Body of pancreas (tissue), 4 donors: ENCODE data around the gene CCDC63. TPM values are rescaled to one million over a fixed set of nuclear protein-coding genes. Genes with fewer than 3 reads are reported as not detected.

ENCODE experiments used
- ATAC-seq: fragments of 150-250 bp; one replicate; pipeline ENCODE4 v1.9.1; 2016
- DNase-seq, 4 donors: peaks; one replicate each; pipeline ENCODE4 v3.0.0-alpha.2; 2019
- H3K27ac ChIP-seq, 4 donors: fragments of 200-600 bp; sonication (generic); 1 replicate in 3 of 4; 2 replicates in 1 of 4; pipeline versions ENCODE4 v1.5.1 to v1.6.1; 2016 to 2019; ENCODE audit warnings: mild to moderate bottlenecking in 1 of 4, mixed read lengths in 1 of 4, moderate library complexity in 1 of 4
- H3K27me3 ChIP-seq, 2 donors: fragments of 200-600 bp; sonication (generic); one replicate each; pipeline ENCODE4 v1.6.0; 2016; ENCODE audit warnings: mild to moderate bottlenecking in 1 of 2
- H3K36me3 ChIP-seq, 2 donors: fragments of 200-600 bp; sonication (generic); replicated peaks in 1 of 2; 2 replicates each; pipeline ENCODE4 v1.5.1; 2016; ENCODE audit warnings: low read depth in 2 of 2; ENCODE audit not compliant: insufficient read depth in 1 of 2
- H3K4me1 ChIP-seq: fragments of 200-600 bp; sonication (generic); one replicate; pipeline ENCODE4 v1.6.0; 2016
- H3K4me3 ChIP-seq, 2 donors: fragments of 200-600 bp; sonication (generic); 1 replicate in 1 of 2; 2 replicates in 1 of 2; pipeline ENCODE4 v1.5.1; 2016 to 2019
- H3K9me3 ChIP-seq, 3 donors: fragments of 200-600 bp; sonication (generic); 1 replicate in 2 of 3; 2 replicates in 1 of 3; pipeline ENCODE4 v1.5.1; 2016
- POLR2A ChIP-seq, 3 donors: fragments of 450-650 bp; IDR thresholded peaks; one replicate each; pipeline ENCODE4 v1.6.1; 2016; ENCODE audit warnings: antibody characterized with exemption in 3 of 3, mild to moderate bottlenecking in 2 of 3
- WGBS, 2 donors: methylation state at CpG; one replicate each; pipeline ENCODE4 v1.1.5; 2017; 5-methylcytosine and 5-hydroxymethylcytosine counted together
- intact Hi-C: fragments of 100-400 bp; cut with DNase I; formaldehyde crosslinking; loops from one replicate; pipeline ENCODE4 v1.15.1; 2023
- total RNA-seq, 2 donors: library from RNA; depleted of rRNA; stranded (reverse); fragments of >200 nt; gene quantifications; one replicate each; pipeline ENCODE4 v1.1.0, GENCODE V29; 2016
- TF ChIP-seq, protein P1 (sequence below), 7 experiments: fragments of 450-650 bp in 4 of 7; fragments of 200-600 bp in 3 of 7; sonication (generic) in 3 of 7; IDR thresholded peaks; one replicate each; pipeline ENCODE4 v1.5.1; 2016 to 2019; ENCODE audit warnings: antibody characterized with exemption in 7 of 7

CCDC63 gene
- total RNA-seq, 2 donors from 2014 or later = not detected

GRCh38 chr12:110869803-110870202, 23.0 kb downstream of the CCDC63 start:
- Histone ChIP-seq H3K36me3 (no peaks in the 10 kb centered on the region), H3K4me1 (no peaks in the 10 kb centered on the region), H3K27me3 (no peaks in the 10 kb centered on the region), H3K4me3 (no peak overlapping the region), H3K27ac (no peak overlapping the region), H3K9me3 (no peaks in the 10 kb centered on the region)
- no peak for ATAC-seq
- 62 to 70% methylated on average over 5 of the region's 5 CpGs for WGBS, 2 donors
- intact Hi-C loops = no loop called here
- TF ChIP-seq, protein P1, sequence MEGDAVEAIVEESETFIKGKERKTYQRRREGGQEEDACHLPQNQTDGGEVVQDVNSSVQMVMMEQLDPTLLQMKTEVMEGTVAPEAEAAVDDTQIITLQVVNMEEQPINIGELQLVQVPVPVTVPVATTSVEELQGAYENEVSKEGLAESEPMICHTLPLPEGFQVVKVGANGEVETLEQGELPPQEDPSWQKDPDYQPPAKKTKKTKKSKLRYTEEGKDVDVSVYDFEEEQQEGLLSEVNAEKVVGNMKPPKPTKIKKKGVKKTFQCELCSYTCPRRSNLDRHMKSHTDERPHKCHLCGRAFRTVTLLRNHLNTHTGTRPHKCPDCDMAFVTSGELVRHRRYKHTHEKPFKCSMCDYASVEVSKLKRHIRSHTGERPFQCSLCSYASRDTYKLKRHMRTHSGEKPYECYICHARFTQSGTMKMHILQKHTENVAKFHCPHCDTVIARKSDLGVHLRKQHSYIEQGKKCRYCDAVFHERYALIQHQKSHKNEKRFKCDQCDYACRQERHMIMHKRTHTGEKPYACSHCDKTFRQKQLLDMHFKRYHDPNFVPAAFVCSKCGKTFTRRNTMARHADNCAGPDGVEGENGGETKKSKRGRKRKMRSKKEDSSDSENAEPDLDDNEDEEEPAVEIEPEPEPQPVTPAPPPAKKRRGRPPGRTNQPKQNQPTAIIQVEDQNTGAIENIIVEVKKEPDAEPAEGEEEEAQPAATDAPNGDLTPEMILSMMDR (IDR thresholded peaks at IDR 0.05) = no peak
- TF ChIP-seq POLR2A (IDR thresholded peaks at IDR 0.05) = no peak
- DNase-seq = no peak

GRCh38 chr12:110872100-110872499, 25.3 kb downstream of the CCDC63 start:
- no peak overlapping the region for H3K4me3 ChIP-seq
- H3K36me3 ChIP-seq = no peaks in the 10 kb centered on the region
- H3K27ac ChIP-seq = no peak overlapping the region
- H3K27me3 ChIP-seq = no peaks in the 10 kb centered on the region
- no peak for ATAC-seq
- intact Hi-C loops = no loop called here
- no peaks in the 10 kb centered on the region for H3K4me1 ChIP-seq
- TF ChIP-seq, protein P1 (IDR thresholded peaks at IDR 0.05) = no peak
- no peak for TF ChIP-seq POLR2A (IDR thresholded peaks at IDR 0.05)
- no peaks in the 10 kb centered on the region for H3K9me3 ChIP-seq
- WGBS, 2 donors = 65 to 80% methylated on average over 4 of the region's 4 CpGs
- DNase-seq = no peak

DNA sequence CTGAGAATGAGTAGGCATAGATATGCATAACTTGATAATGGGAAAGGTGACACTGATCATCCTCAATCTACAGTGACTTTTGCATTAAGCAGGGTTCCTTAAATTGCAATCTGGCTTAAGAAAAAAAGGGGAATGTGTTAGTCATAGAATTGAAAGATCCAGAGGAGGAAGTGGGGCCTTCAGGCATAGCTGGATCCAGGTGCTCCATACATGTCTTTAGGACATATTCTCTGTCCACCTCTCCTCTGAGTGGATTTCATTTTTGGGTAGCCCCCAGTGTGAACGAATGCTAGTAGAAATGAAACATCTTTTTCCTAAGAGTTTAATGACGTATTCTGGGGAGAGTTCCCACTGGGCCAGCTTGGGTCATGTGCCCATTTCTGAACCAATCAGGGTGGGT, 27.6 kb downstream of the CCDC63 start:
- intact Hi-C loops = no loop called here
- no peak for DNase-seq
- H3K36me3 ChIP-seq = no peaks in the 10 kb centered on the region
- 67 to 68% methylated on average over 2 of the region's 2 CpGs for WGBS, 2 donors
- H3K27me3 ChIP-seq = no peaks in the 10 kb centered on the region
- no peaks in the 10 kb centered on the region for H3K9me3 ChIP-seq
- no peak overlapping the region for H3K27ac ChIP-seq
- no peak overlapping the region for H3K4me3 ChIP-seq
- TF ChIP-seq POLR2A (IDR thresholded peaks at IDR 0.05) = no peak
- TF ChIP-seq, protein P1 (IDR thresholded peaks at IDR 0.05) = no peak
- H3K4me1 ChIP-seq = no peaks in the 10 kb centered on the region
- no peak for ATAC-seq

- Histone ChIP-seq H3K27me3 (no peaks in the 10 kb centered on the region), H3K4me1 (no peaks in the 10 kb centered on the region), H3K9me3 (no peaks in the 10 kb centered on the region), H3K36me3 (no peaks in the 10 kb centered on the region), H3K4me3 (no peak overlapping the region), H3K27ac (no peak overlapping the region)
- DNase-seq = no peak
- ATAC-seq = no peak
- TF ChIP-seq, protein P1 (IDR thresholded peaks at IDR 0.05) = no peak
- TF ChIP-seq POLR2A (IDR thresholded peaks at IDR 0.05) = no peak
- intact Hi-C loops = no loop called here
These were observed 28.0 kb downstream of the CCDC63 start for GRCh38 chr12:110874781-110875180.

- H3K27ac ChIP-seq = no peak overlapping the region
- no peak for ATAC-seq
- no peak for DNase-seq
- H3K9me3 ChIP-seq = no peaks in the 10 kb centered on the region
- H3K27me3 ChIP-seq = no peaks in the 10 kb centered on the region
- intact Hi-C loops = no loop called here
- H3K4me1 ChIP-seq = no peaks in the 10 kb centered on the region
- WGBS, 2 donors = 53 to 68% methylated on average over 2 of the region's 2 CpGs
- no peak overlapping the region for H3K4me3 ChIP-seq
- no peaks in the 10 kb centered on the region for H3K36me3 ChIP-seq
- TF ChIP-seq POLR2A (IDR thresholded peaks at IDR 0.05) = no peak
- TF ChIP-seq, protein P1 (IDR thresholded peaks at IDR 0.05) = no peak
These were observed 33.9 kb downstream of the CCDC63 start for GRCh38 chr12:110880651-110881050.
